Retina (tissue), 1 donor: ENCODE data around the gene FMN1.
A peak's percentile ranks its signal among the peaks of the same experiment; 100 is the strongest.
"Not testable (repeated sequence)": the region's sequence is repeated elsewhere in the genome, so short reads cannot be mapped to it uniquely, and the experiment has no call there.

Source experiments
- DNase-seq: peaks from one replicate; pipeline ENCODE4 v3.0.0-alpha.2; 2016

The FMN1 gene

GRCh38 chr15:32953533-32953910 is 241.0 kb downstream of the FMN1 start:
- no peak for DNase-seq

- peak; percentile 40 for DNase-seq
Observed at GRCh38 chr15:32952901-32953532, 241.5 kb downstream of the FMN1 start.

GRCh38 chr15:32951736-32952464 is 242.6 kb downstream of the FMN1 start:
- DNase-seq = no peak

- DNase-seq = not testable (repeated sequence)
Observed at GRCh38 chr15:32950051-32950450, 244.5 kb downstream of the FMN1 start.

DNA sequence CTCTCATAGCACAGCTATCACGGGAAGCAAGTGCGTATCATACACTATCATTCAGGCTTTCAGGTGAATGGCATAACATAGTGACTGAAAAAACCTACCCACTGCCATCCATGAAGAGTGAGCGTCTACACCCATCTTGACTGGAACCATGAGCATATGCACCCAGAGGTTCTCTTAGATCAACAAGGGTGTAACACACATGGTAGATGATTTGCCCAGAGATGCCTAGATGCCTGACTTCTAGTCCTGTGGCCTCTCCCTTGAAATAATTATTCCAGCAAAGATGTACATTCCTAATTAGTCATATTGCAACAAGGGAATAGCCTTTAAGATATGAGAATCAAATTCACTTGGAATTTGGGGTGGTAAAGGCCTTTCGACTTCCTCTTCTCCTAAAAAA is 248.3 kb downstream of the FMN1 start:
- no peak for DNase-seq

- no peak for DNase-seq
Observed at GRCh38 chr15:32944431-32944830, 250.1 kb downstream of the FMN1 start.

DNA sequence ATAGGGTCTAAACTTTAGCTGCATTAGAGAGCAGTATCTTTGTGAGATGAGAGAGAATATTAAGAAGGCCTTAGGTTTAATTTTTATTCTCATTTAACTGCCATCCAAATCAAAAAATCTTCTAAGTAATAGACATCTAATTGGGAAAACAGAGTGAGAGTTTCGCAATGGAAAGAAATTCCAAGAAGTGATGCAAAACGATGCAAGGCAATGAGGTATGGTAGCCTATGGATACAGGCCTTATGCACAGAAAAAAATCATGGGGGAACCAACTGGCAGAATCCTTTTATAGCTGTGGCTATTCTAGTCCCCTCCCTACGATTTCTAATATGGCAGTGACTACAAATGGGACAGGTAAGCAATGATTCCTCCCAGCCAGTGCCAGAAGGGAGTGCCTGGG is 250.8 kb downstream of the FMN1 start:
- DNase-seq = no peak

DNA sequence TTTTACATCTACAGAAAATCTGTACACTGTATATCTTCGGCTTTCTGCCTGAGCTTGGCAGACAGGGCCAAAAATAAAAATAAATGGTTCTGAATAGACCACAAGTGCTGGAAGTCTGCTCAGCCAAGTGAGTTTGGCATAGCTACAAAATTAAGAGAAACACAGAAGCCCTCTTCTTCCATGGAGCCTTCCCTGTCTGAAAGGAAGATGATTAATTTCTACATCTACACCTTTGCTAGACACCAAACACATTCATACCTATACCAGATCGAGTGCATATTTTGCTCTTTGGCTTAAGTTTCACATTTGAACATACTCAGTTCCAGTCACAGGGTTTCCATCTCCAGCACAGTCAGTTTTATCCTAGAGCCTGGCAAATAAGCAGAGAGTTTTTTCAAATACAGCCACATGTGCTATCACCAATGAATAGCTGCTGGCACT is 252.1 kb downstream of the FMN1 start:
- DNase-seq = no peak

- DNase-seq = no peak
Observed at GRCh38 chr15:32941823-32942222, 252.7 kb downstream of the FMN1 start.

DNA sequence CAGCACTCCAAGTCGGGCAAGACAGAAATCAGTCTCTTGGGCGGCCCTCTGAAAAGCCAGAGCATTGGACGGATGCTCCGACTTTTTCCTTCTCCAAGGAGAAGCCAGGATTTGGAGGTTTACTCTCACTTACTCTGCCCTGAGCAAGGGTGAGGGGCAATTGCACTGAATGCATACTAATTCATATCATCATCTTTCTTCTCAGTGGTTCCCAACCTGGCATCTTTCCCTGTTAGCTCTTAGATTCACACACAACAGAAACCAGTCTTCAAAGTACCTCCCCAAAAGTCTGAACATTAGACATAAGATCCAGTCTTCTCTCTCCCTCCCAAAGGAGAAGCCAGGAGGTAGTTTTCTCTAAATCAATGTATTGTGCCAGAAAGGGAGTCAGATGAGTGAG is 257.5 kb downstream of the FMN1 start:
- DNase-seq = no peak

DNA sequence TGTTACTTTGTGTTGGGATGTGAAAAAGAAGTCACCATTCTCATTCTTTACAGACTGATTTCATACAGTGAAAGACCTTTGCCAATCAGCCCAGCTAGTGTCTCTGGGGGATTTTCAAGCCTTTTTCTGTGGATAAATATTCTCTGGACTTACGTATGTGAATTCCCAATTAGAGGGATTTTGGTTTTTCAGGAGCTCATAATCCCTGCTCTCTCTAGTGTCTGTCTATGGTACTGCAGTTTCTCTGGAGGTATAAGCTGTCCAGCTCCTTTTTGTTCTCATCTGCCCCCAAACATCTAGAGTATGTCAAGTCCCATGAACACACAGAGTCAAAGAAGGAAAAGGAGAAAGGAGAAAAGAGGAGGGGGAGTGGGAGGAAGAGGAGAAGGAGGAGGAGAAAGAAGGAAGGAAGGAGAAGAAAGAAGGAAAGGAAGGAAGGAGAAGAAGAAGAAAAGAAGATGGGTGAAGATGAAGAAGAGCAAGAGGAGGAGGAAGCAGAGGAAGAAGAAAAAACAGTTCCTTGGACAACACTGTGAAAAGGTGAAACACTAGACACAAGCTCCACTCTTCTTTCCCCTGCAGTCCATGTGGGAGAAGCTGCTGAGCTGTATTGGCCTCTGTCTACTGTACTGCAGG is 258.1 kb downstream of the FMN1 start:
- DNase-seq = no peak

GRCh38 chr15:32935139-32935538 is 259.4 kb downstream of the FMN1 start:
- no peak for DNase-seq

DNA sequence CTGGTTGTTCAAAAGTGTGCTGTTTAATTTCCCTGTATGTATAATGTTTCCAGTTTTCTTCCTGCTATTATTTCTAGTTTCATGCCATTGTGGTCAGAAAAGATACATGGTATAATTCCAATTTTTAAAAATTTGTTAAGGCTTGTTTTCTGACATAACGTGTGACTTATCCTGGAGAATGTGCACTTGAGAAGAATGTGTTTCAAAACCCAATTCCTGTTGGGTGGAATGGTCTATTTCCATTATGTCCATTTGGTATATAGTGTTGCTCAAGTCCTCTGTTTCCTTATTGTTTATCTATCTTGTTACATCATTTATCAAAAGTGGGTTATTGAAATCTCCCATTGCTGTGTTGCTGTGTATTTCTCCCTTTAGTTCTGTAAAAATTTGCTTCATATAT is 261.3 kb downstream of the FMN1 start:
- no peak for DNase-seq

- DNase-seq = no peak
Observed at GRCh38 chr15:32928876-32929275, 265.6 kb downstream of the FMN1 start.

GRCh38 chr15:32927124-32927523 is 267.4 kb downstream of the FMN1 start:
- no peak for DNase-seq

DNA sequence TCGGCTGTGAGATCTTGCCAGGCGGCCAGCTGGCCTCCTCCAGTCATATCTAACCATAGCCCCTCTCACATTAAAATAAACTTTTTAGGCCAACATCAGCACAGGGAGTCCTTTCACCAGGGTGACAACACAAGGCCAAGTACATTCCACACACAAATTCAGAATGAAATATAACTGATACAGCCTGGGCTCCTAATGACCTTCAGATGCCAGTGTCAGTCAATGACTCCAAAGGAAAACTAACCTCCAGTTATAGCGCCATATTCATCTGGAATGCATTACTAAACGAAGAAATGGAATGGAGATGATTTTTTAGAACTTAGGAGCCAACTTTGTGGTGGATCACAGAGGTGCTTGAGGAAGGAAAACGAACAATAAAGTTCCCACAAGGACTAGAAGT is 271.3 kb downstream of the FMN1 start:
- no peak for DNase-seq

- DNase-seq = no peak
Observed at GRCh38 chr15:32922541-32922940, 272.0 kb downstream of the FMN1 start.

DNA sequence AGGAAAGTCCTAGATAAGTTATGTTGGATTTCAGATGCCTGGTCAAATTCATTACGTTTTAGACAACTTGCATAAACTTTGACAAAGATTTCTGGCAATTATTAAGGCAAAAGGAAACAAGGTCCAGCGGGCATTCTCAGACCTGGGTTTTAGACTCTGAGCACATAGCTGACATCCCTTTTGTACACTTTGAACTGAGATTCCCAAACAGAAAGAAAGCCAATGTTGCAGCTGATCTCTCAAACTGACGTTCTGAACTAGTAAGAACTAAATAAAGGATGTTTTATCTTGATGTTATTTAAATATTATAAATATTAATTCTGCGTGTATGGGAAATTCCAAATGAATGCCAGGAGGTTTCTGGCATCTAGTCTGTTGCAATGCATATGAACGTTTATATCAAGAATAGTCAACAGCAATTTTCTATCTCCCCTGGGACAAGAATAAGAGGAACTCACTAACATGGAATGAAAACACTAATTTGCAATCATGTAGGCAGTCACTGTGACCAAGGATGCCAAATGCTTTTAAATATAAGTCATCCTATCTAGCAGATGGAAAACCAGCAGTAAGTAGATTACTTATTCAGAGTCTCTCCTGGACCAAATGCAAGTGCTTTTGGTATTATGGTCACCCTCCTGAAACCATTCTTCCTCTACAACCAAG is 274.6 kb downstream of the FMN1 start:
- DNase-seq = no peak

GRCh38 chr15:32918547-32918946 is 276.0 kb downstream of the FMN1 start:
- no peak for DNase-seq

- DNase-seq = no peak
Observed at GRCh38 chr15:32910839-32911238, 283.7 kb downstream of the FMN1 start.

- DNase-seq = no peak
Observed at GRCh38 chr15:32909431-32909830, 285.1 kb downstream of the FMN1 start.

DNA sequence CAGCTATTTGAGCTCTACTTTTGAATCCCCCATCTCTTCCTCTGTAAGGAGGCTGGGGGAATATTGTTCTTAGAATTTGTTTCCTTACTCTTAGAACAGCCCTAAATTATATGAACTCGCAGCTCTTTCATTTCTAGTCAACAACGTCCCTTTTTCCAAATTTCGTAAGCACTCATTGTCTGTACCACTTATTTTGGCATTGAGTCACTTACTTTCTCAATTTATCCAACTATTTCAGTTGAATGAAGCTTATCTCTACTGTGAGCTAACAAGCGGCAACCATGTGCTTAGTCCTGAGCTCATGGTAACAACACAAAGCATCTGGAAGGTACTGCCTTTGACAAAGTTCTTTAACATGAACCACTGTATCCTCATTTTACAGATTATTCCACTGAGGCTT is 285.6 kb downstream of the FMN1 start:
- DNase-seq = no peak

- no peak for DNase-seq
Observed at GRCh38 chr15:32908135-32908801, 286.2 kb downstream of the FMN1 start.
